Kasumi-1 (cell line): ENCODE measurements around the gene DNAH1.
"Not testable (repeated sequence)": the region's sequence is repeated elsewhere in the genome, so short reads cannot be mapped to it uniquely, and the experiment has no call there.

Source experiments
- DNase-seq, 2 experiments: peaks; one replicate each; lab custom pipeline; 2025; lab: John Stamatoyannopoulos, UW

Gene DNAH1

GRCh38 chr3:52333869-52334557 is 17.9 kb downstream of the DNAH1 start:
- no peak for DNase-seq

GRCh38 chr3:52338131-52338530 is 22.0 kb downstream of the DNAH1 start:
- DNase-seq: not testable (repeated sequence)

GRCh38 chr3:52339612-52340011 is 23.5 kb downstream of the DNAH1 start:
- DNase-seq: peak; percentile 79 to 82

DNA sequence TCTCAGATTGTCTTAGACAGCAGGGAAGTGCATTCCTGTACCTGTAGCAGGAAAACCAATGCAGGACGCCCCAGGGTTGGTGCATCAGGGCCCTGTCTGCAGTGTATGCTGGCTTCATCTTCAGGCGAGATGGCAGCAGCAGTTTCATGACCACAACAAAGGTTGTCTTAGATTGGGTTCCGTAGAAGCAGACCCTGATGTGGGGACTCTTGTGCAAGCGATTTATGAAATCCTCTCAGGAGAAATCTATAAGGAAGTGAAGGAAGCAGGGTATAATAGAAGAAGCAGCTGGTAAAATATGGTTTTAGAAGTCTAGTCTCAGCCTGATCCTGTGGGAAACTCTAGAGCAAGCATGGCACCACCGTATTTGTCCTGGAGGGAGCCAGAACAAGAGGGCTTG is 25.0 kb downstream of the DNAH1 start:
- peak in 1 of 2 experiments; percentile 3 for DNase-seq

- no peak for DNase-seq
Measured at GRCh38 chr3:52343946-52344600, 28.0 kb downstream of the DNAH1 start.

DNA sequence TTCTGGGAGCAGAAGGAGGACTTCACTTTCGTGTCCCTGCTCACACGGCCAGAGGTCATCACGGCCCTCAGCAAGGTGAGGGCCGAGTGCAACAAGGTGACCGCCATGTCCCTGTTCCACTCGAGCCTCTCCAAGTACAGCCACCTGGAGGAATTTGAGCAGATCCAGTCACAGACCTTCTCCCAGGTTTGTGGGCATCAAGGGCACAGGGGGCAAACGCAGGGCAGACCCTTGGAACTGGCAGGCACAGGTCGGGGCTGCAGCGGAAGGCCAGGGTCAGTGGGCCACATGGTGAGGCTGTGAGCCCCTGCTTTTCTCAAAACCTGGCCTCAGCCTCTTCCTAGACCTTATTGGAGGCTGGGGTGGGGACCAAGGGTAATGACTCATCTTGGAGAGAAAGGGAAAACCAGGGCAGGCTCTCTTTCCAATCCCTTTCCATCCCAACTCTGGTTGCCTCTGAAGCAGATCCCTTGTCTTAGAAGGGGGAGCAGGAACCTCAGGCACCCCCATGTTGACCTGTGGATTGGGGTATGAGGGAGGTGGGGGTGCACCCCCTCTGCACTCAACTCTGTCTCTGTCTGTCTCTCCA is 29.5 kb downstream of the DNAH1 start:
- no peak for DNase-seq

DNA sequence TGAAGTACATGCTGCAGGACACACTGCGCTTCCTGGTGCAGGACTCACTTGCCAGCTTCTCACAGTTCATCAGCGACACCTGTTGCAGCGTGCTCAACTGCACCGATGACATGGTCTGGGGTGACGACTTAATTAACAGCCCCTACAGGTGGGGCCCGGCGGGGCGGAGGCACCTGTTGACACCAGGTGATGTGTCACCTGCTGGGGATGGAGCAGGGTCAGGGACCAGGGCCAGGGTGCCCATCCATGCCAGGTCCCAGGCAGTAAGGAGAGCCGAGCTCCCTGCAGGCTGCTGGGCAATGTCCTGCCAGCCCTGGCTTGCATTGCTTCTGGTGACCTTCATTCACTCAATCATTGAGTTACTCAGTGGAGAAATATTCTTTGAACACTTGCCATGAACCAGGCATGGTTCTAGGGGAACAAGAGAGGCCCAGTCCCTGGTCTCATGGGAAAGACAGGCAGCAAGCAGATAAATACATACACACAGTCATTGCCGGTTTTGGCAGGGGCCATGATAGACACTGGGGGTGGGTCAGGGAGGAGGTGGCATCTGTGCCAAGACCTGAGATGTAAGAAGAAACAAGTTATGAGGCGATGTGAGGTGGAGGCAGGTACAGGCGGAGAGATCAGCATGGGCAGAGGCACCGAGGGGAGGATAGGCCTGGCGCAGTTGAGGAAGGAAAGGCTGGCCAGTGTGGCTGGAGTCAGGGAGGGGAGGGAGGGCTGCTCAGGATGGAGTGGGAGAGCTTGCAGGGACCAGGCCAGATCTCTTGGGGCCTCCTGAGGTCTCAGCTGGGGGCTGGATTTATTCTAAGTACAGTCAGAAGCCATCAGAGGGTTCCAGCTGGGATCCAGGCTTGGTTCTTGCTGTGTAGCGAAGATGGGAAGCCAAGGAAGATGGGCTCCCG is 30.8 kb downstream of the DNAH1 start:
- no peak for DNase-seq

DNA sequence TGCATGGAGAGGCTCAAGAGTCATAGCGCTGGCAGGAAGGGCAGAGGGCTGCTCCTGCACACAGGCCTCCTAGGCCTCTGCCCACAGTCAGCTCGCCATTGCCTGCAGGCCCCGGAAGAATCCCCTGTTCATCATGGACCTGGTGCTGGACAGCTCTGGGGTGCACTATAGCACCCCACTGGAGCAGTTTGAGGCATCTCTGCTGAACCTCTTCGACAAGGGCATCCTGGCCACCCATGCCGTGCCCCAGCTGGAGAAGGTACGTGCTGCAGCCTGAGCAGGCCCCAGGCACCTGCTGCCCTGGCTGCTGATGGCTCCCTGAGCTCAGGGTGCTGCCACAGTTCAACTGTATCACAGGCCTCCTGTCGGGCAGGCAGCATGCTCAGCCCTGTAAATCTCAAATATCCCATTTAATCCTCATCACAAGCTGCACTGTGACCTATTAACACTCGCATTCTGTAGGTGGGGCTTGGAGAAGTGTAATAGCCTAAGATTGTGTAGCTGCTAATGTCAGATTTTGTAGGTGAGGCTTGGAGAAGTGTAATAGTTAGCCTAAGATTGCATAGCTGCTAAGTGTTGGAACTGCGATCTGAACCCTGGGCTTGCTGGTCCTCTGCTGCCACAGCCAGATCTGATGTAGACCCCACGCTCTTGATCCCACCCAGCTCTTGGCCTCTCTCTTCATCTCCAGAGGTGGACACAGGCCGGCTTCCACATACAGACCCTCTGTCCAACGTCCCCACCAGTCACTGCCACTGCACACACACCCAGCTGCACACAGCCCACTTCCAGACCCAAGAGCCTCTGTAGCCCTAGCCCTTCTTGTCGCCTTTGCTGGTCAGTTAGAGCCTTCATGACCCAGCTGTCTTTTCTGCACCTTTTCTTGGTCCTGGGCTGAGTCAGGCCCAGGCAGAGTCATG is 31.9 kb downstream of the DNAH1 start:
- no peak for DNase-seq

DNA sequence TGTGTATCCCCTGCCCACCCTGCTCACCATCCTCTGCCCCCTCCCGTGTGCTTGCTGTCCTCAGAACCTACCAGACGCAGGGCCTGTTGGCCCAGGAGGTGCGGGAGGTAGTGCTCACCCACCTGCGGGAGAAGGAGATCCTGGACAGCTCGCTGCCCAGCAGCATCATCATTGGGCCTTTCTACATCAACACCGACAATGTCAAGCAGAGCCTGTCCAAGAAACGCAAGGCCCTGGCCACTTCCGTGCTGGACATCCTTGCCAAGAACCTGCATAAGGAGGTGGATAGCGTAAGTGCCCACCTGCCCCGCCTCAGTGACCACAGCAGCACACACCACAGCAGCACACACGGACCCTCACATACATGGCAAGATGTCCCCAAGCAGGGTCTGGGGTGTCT is 33.0 kb downstream of the DNAH1 start:
- DNase-seq: no peak

- DNase-seq: no peak
Measured at GRCh38 chr3:52349611-52350395, 33.7 kb downstream of the DNAH1 start.

DNA sequence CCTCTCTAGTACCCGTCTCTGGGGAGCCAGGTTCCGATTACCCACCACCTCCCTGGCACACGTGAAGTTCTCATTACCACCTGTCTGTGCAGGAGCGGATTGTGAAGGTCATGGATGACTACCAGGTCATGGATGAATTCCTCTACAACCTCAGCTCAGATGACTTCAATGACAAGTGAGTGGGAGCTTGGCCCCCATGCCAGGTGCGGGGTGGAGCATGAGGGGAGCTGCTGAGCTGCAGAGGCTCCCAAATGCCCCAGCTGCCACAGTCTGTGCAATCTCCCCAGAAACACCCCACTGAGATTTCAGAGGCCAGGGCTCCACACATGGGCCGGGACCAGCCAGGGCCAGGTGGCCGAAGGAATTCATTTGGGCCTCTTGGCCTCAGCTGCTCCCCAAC is 34.3 kb downstream of the DNAH1 start:
- no peak for DNase-seq

DNA sequence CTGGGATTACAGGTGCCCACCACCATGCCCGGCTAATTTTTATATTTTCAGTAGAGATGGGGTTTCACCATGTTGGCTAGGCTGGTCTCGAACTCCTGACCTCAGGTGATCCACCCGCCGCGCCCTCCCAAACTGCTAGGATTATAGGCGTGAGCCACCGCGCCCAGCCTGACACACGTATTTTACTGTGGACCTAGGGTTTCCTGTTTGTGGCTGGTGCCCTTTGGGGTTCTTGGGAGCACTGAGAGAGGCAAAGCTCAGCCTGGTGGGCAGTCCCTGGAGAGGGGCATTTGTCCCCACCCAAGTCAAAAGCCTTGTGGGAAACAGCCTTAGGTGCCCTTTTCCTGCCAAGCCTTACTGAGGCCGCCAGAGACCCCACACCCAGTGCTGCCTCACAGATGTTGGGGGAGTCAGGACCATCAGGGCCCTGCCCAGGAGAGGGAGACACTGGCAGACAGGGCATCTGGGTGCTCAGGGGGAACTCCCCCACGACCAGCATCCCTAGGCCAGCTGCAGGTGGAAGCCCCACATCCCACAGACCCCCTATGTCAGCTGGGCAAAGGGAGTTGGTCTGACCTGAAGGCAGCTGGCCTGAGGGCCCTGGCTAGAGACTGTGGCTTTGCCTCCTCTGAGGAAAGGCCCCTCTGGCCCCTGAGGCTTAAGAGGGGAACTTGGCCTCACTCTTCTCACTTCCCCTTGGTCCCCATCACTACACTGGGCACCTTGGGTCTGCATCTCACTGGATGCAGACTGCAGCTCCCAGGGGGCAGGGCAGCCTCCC is 35.1 kb downstream of the DNAH1 start:
- DNase-seq: no peak

DNA sequence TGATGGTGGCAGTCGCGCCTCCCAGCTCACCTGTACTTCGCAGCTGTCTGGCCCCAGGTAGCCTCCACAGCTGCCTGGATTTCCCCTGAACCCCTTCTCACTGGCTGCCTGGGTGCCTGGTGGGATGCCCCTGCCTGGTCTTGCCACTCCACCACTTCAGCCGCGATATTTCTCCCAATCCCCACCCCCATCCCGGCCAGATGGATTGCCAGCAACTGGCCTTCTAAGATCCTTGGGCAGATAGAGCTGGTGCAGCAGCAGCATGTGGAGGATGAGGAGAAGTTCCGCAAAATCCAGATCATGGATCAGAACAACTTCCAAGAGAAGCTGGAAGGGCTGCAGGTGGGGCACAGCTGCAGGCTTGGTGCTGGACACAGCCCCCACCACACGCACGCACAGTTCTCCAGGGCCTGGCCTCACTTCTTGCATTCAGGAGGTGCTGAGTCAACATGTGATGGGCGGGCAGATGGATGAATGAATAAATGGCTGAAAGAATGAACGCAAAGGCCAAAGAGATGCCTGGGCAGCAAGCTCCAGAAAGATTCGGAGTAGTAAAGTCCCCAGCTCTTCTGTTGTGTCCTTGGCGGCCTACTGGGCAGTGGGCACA is 35.7 kb downstream of the DNAH1 start:
- DNase-seq: no peak

GRCh38 chr3:52352566-52352965 is 36.4 kb downstream of the DNAH1 start:
- no peak for DNase-seq

GRCh38 chr3:52353291-52353855 is 37.3 kb downstream of the DNAH1 start:
- DNase-seq: no peak

GRCh38 chr3:52354676-52355075 is 38.6 kb downstream of the DNAH1 start:
- no peak for DNase-seq

DNA sequence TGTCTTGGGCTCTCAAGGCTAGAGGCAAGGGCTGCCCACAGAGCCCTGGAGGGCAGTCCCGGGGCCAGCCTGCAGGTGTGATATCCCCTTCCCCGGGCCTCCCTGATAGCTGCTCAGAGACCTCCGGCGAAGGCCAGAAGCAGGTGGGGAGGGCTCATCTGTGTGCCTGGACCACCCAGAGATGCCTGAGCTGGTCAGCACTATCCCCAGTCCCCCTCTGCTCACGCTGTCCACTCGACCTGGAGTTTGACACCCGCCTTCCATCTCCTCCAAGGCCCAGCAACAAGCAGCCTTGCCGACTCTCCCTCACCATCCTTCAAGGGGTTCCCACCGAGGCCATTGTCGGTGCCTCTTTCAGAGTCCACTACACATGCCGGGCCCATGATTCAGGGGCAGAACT is 39.4 kb downstream of the DNAH1 start:
- DNase-seq: no peak

GRCh38 chr3:52356126-52356525 is 40.0 kb downstream of the DNAH1 start:
- DNase-seq: no peak
